Femur (tissue), 1 donor: ENCODE data around the gene AVP.

ENCODE experiments used
- DNase-seq: peaks from one replicate; pipeline ENCODE4 v3.0.0-alpha.2; 2017

Gene AVP

GRCh38 chr20:3109350-3110302 lies 25.1 kb upstream of the AVP start:
- DNase-seq, result no peak

GRCh38 chr20:3107464-3108025 lies 23.0 kb upstream of the AVP start:
- no peak for DNase-seq

- no peak for DNase-seq
These were observed 22.3 kb upstream of the AVP start for GRCh38 chr20:3106658-3107463.

GRCh38 chr20:3106185-3106584 lies 21.7 kb upstream of the AVP start:
- DNase-seq, result no peak

- DNase-seq, result no peak
These were observed 21.0 kb upstream of the AVP start for GRCh38 chr20:3105256-3106137.

GRCh38 chr20:3103369-3104032 lies 19.0 kb upstream of the AVP start:
- no peak for DNase-seq

GRCh38 chr20:3102575-3103368 lies 18.2 kb upstream of the AVP start:
- no peak for DNase-seq

GRCh38 chr20:3101737-3102574 lies 17.4 kb upstream of the AVP start:
- no peak for DNase-seq

GRCh38 chr20:3101251-3101650 lies 16.7 kb upstream of the AVP start:
- no peak for DNase-seq

GRCh38 chr20:3100480-3100879 lies 16.0 kb upstream of the AVP start:
- no peak for DNase-seq

- DNase-seq, result no peak
These were observed 10.5 kb upstream of the AVP start for GRCh38 chr20:3094848-3095629.

GRCh38 chr20:3093861-3094361 lies 9.4 kb upstream of the AVP start:
- no peak for DNase-seq

GRCh38 chr20:3092611-3093379 lies 8.3 kb upstream of the AVP start:
- peak; percentile 44 for DNase-seq

GRCh38 chr20:3090565-3090964 lies 6.0 kb upstream of the AVP start:
- no peak for DNase-seq

- no peak for DNase-seq
These were observed 3.5 kb upstream of the AVP start for GRCh38 chr20:3088031-3088430.

- DNase-seq, result no peak
These were observed 1.1 kb upstream of the AVP start for GRCh38 chr20:3085571-3086072.

GRCh38 chr20:3084986-3085360 lies 449 bp upstream of the AVP start:
- no peak for DNase-seq
